Endothelial cell (in vitro differentiated cells): Measurements from ENCODE around the gene SZRD1. TPM values are rescaled to one million over a fixed set of nuclear protein-coding genes. Genes with fewer than 3 reads are reported as not detected.

Experiments used
- DNase-seq: peaks from one replicate; pipeline ENCODE4 v3.0.0; 2021; ENCODE audit warnings: low spot score
- H3K27ac Mint-ChIP-seq: one replicate; pipeline ENCODE4 v1.8.0; 2021; ENCODE audit warnings: mixed read lengths, inconsistent platforms; ENCODE audit not compliant: unreplicated experiment
- H3K27me3 Mint-ChIP-seq: one replicate; pipeline ENCODE4 v1.8.0; 2021; ENCODE audit warnings: mild to moderate bottlenecking, moderate library complexity, mixed read lengths, inconsistent platforms; ENCODE audit not compliant: unreplicated experiment
- H3K36me3 Mint-ChIP-seq: one replicate; pipeline ENCODE4 v1.8.0; 2021; ENCODE audit warnings: mild to moderate bottlenecking, low read depth, mixed read lengths, inconsistent platforms; ENCODE audit not compliant: unreplicated experiment
- H3K4me1 Mint-ChIP-seq: one replicate; pipeline ENCODE4 v1.8.0; 2021; ENCODE audit warnings: mild to moderate bottlenecking, mixed read lengths, inconsistent platforms; ENCODE audit not compliant: unreplicated experiment
- H3K4me3 Mint-ChIP-seq: one replicate; pipeline ENCODE4 v1.8.0; 2021; ENCODE audit warnings: mild to moderate bottlenecking, mixed read lengths, inconsistent platforms; ENCODE audit not compliant: unreplicated experiment
- H3K9me3 Mint-ChIP-seq: one replicate; pipeline ENCODE4 v1.8.0; 2021; ENCODE audit warnings: mixed read lengths, inconsistent platforms; ENCODE audit not compliant: unreplicated experiment
- CTCF ChIP-seq: fragments of 200-600 bp; sonication (generic); IDR thresholded peaks from one replicate; pipeline ENCODE4 v1.5.0; 2021; ENCODE audit warnings: antibody characterized with exemption; ENCODE audit not compliant: unreplicated experiment
- total RNA-seq: library from RNA; stranded (reverse); fragmentation: NEBNext Ultra II Directional; extraction: Animal tissue kit (Norgen Biotek cat#: 25700); gene quantifications from one replicate; pipeline ENCODE4 v1.2.1, GENCODE V29; 2021; ENCODE audit not compliant: unreplicated experiment

SZRD1 gene
- total RNA-seq, 1 donor from 2014 or later = 127 TPM

GRCh38 chr1:16442265-16442664 lies 75.2 kb downstream of the SZRD1 start:
- peaks cover 9% of the 10 kb centered on the region for H3K27me3 Mint-ChIP-seq
- peaks cover 27% of the 10 kb centered on the region for H3K36me3 Mint-ChIP-seq
- H3K4me1 Mint-ChIP-seq = peaks cover 33% of the 10 kb centered on the region
- no peak for DNase-seq
- no peaks in the 10 kb centered on the region for H3K9me3 Mint-ChIP-seq
- H3K27ac Mint-ChIP-seq = peak overlapping the region; percentile 97
- H3K4me3 Mint-ChIP-seq = peak overlapping the region; percentile 98
- no peak for TF ChIP-seq CTCF

- H3K27me3 Mint-ChIP-seq = peaks cover 9% of the 10 kb centered on the region
- no peaks in the 10 kb centered on the region for H3K9me3 Mint-ChIP-seq
- peaks cover 33% of the 10 kb centered on the region for H3K36me3 Mint-ChIP-seq
- H3K4me1 Mint-ChIP-seq = peaks cover 33% of the 10 kb centered on the region
- peak overlapping the region; percentile 39 for H3K4me3 Mint-ChIP-seq
- peak overlapping the region; percentile 91 for H3K27ac Mint-ChIP-seq
- TF ChIP-seq CTCF = no peak
- no peak for DNase-seq
Measured at GRCh38 chr1:16442941-16443340, 75.9 kb downstream of the SZRD1 start.

- peaks cover 45% of the 10 kb centered on the region for H3K36me3 Mint-ChIP-seq
- DNase-seq = no peak
- H3K4me1 Mint-ChIP-seq = peaks cover 33% of the 10 kb centered on the region
- H3K27ac Mint-ChIP-seq = peak overlapping the region; percentile 75
- peaks cover 9% of the 10 kb centered on the region for H3K27me3 Mint-ChIP-seq
- peak overlapping the region; percentile 65 for H3K4me3 Mint-ChIP-seq
- no peaks in the 10 kb centered on the region for H3K9me3 Mint-ChIP-seq
- no peak for TF ChIP-seq CTCF
Measured at GRCh38 chr1:16443975-16444770, 77.1 kb downstream of the SZRD1 start.

GRCh38 chr1:16445052-16445451 lies 78.0 kb downstream of the SZRD1 start:
- DNase-seq = no peak
- no peak for TF ChIP-seq CTCF
- H3K9me3 Mint-ChIP-seq = no peaks in the 10 kb centered on the region
- no peak overlapping the region for H3K27ac Mint-ChIP-seq
- H3K36me3 Mint-ChIP-seq = peaks cover 54% of the 10 kb centered on the region
- peaks cover 36% of the 10 kb centered on the region for H3K4me1 Mint-ChIP-seq
- peaks cover 8% of the 10 kb centered on the region for H3K27me3 Mint-ChIP-seq
- H3K4me3 Mint-ChIP-seq = peak overlapping the region; percentile 42

- no peak for TF ChIP-seq CTCF
- DNase-seq = no peak
- peaks cover 33% of the 10 kb centered on the region for H3K4me1 Mint-ChIP-seq
- no peak overlapping the region for H3K27ac Mint-ChIP-seq
- peaks cover 56% of the 10 kb centered on the region for H3K36me3 Mint-ChIP-seq
- no peaks in the 10 kb centered on the region for H3K9me3 Mint-ChIP-seq
- H3K4me3 Mint-ChIP-seq = no peak overlapping the region
- peaks cover 5% of the 10 kb centered on the region for H3K27me3 Mint-ChIP-seq
Measured at GRCh38 chr1:16446116-16446515, 79.1 kb downstream of the SZRD1 start.
